GM06990 (cell line): Measurements from ENCODE around the gene POU6F2.

Source experiments
- DNase-seq: peaks from one replicate; pipeline ENCODE4 v3.0.0-alpha.2; 2011; ENCODE audit not compliant: insufficient read length; ENCODE audit errors: extremely low read depth
- H3K27me3 ChIP-seq: replicated peaks from 2 replicates; pipeline ENCODE4 v1.6.0; 2011; ENCODE audit warnings: low read length; ENCODE audit not compliant: control insufficient read depth, insufficient read depth
- H3K36me3 ChIP-seq: 2 replicates; pipeline ENCODE4 v1.5.1; 2011; ENCODE audit warnings: low read length; ENCODE audit not compliant: control insufficient read depth, insufficient read depth
- H3K4me3 ChIP-seq: replicated peaks from 2 replicates; pipeline ENCODE4 v1.5.1; 2011; ENCODE audit warnings: low read depth, mild to moderate bottlenecking, control low read depth, low read length
- TF ChIP-seq, protein P1 (sequence below): IDR thresholded peaks from 2 replicates; pipeline ENCODE4 v1.5.1; 2011; ENCODE audit warnings: low read length, control low read depth, mild to moderate bottlenecking, inconsistent platforms; ENCODE audit not compliant: insufficient read depth, poor library complexity, severe bottlenecking

POU6F2 gene

DNA sequence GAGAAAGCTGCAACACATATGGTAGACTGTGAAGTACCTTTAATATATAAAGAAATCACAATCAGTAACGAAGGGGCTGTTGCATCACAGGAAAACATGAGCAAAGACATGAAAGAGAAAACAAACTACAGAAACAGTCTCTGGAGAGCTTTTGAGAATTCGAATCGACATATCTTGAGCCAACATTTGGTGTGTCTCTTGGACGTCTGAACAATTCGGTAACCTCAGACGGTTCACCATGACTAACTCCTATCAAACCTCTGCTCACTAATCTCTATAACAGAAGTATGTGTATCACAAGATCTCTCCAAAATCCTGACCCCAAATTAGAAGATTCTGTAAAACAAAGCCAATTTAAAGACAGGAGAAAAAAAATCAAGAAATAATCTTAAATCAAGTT lies 326.5 kb downstream of the POU6F2 start:
- TF ChIP-seq, protein P1, sequence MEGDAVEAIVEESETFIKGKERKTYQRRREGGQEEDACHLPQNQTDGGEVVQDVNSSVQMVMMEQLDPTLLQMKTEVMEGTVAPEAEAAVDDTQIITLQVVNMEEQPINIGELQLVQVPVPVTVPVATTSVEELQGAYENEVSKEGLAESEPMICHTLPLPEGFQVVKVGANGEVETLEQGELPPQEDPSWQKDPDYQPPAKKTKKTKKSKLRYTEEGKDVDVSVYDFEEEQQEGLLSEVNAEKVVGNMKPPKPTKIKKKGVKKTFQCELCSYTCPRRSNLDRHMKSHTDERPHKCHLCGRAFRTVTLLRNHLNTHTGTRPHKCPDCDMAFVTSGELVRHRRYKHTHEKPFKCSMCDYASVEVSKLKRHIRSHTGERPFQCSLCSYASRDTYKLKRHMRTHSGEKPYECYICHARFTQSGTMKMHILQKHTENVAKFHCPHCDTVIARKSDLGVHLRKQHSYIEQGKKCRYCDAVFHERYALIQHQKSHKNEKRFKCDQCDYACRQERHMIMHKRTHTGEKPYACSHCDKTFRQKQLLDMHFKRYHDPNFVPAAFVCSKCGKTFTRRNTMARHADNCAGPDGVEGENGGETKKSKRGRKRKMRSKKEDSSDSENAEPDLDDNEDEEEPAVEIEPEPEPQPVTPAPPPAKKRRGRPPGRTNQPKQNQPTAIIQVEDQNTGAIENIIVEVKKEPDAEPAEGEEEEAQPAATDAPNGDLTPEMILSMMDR = no peak
- H3K36me3 ChIP-seq = no peaks in the 10 kb centered on the region
- DNase-seq = no peak
- no peak overlapping the region for H3K4me3 ChIP-seq
- H3K27me3 ChIP-seq = no peaks in the 10 kb centered on the region

DNA sequence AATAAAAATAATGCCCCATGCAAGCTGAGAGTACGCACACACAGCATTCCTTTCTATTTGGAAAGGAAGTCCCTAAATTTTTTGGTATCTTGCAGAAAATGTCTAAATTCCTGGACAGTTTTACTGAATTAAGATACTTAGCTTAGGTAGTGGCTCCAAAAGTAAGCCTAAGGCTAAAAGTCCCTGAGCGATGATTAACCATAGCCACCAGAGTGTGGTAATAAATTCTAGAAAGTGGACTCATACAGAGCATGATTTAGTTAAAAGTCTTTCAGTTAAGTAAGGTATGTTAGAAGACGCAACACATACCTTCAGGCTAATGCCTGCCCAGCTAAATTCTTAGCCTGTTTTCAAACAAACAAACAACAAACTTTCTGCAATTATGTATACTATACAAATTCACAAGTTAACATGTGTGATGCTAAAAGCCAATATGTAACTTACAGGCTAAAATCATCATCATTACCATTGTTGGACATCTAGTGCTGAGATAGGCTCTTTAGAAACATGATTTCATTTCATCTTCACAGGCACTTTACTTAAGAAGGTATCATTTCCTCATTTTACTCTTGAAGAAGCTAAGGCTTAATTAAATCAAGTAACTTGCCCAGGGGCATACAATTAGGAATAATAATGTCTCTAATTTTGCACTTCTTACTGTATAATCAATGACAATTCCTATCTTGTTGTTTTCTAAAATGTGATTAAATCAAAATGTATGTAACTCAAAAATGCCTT lies 327.1 kb downstream of the POU6F2 start:
- H3K4me3 ChIP-seq = no peak overlapping the region
- DNase-seq = no peak
- H3K27me3 ChIP-seq = no peaks in the 10 kb centered on the region
- no peaks in the 10 kb centered on the region for H3K36me3 ChIP-seq
- TF ChIP-seq, protein P1 = no peak

DNA sequence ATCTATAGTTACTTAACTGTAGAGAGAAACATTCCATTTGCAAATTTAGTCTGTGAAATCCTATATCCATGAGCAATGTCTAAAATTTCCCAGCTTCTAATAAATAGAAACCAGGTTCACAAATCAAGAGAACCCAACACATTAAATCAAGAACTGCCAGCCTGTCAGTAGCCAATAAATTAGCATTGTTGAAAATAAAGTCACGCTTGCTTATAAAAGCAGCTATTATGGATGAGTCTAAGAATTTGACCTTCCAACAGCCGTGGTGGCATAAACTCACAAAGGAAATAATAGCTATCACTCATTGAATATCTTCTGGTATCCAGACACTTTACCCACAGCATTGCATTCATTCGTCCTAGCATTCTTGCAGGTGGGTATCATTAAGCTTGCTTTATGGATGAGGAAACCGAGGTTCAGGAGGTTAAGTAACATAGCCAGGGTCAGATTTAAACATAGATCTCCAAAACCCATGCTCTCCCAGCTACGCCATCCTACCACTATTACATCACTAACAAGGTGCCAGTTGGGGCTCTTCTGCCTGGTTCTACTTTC lies 328.4 kb downstream of the POU6F2 start:
- Histone ChIP-seq H3K27me3 (no peaks in the 10 kb centered on the region), H3K36me3 (no peaks in the 10 kb centered on the region), H3K4me3 (no peak overlapping the region)
- TF ChIP-seq, protein P1 = no peak
- DNase-seq = no peak

DNA sequence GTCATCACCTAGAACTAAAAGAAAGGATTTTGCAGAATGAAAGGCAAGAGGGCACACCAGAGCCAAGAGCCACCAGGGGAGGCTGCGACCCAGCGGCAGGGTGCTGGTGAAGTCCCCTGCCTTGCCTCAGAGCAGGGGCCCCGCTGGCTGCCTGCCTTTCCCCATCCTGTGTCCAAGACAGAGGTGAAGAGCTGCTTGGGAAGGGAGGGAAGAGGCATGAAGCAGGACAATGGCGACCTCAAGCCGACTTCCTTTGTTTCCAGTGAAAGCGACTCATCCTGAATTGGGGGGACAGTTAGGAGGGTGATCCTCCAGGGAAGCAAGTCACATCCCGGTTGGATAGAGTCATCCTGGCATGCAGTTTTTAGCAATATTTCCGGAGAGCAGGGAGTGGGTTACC lies 333.0 kb downstream of the POU6F2 start:
- H3K27me3 ChIP-seq = no peaks in the 10 kb centered on the region
- no peak overlapping the region for H3K4me3 ChIP-seq
- DNase-seq = no peak
- no peaks in the 10 kb centered on the region for H3K36me3 ChIP-seq
- TF ChIP-seq, protein P1 = no peak

DNA sequence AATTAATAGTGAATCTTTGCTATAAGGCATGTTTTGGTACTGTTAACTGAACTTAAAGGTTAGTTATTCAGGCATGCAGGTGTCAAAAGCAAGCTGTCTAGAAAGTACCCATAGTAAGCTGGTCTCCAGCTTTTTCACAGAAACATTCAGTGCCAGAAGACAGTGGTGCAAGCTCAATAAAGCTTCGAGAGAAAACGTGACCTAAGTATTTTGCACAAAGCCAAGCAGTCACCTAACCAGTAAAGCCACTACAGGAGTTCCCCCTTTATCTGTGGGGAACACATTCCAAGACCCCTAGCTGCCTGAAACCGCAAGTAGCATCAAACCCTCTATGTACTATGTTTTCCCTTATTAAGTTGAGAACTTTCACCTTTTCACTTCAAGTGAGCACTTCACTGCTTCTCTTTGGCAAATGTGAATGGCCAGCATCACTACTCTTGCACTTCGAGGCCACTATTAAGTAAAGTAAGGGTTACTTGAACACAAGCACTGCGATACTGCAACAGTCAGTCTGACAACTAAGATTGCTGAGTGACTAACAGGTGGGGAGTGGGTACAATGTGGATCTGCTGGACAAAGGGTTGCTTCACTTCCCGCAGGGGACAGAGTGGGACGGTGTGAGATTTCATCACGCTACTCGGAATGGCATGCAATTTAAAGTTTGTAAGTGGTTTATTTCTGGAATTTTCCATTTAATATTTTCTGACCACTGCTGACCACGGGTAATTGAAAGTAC lies 334.7 kb downstream of the POU6F2 start:
- TF ChIP-seq, protein P1 = no peak
- Histone ChIP-seq H3K27me3 (no peaks in the 10 kb centered on the region), H3K4me3 (no peak overlapping the region), H3K36me3 (no peaks in the 10 kb centered on the region)
- no peak for DNase-seq
